Measurements from ENCODE around the gene CREM. TPM values are rescaled to one million over a fixed set of nuclear protein-coding genes. Genes with fewer than 3 reads are reported as not detected.

Gene CREM
- total and polyA plus RNA-seq, 2 of the 8 experiments (the other 6 are each of a cell fraction or from before 2014, with no cell fraction given) = 18.7 to 21.9 TPM

DNA sequence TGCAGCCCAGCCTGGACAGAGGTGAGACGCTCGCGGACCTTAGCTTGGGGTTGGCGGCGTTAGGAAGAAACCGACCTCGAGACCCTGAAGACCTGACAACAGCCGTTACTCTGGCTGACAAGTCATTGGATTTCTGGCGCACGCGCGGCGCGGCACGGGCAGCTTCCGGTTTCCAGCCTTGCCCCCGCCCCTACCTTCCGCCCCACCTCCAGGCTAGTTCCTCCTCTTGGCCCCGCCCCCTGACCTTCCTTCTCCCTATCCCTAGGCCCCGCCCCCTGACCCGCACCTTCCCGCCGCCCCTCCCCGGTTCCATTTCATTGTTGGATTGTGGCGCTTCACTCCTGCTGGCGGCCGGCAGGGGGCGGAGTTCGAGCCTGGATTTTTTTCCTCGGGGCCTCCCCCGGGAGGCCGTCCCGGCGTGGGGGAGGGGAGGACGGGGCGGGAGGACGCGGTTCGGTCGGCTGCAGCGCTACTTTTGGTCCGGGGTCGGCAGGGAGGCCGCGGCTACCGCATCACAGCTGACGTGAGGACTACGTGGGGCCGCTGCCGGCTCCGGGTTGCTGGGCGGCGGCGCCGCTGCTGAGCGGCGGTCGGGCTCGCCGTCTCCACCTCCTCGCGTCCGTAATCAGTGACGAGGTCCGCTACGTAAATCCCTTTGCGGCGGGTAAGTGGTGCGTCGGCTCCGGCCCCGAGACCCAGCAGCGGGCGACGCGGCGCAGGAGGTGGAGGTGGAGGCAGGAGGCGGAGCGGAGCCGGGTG is at the start of gene CREM (continued):
- TF ChIP-seq, protein P1, sequence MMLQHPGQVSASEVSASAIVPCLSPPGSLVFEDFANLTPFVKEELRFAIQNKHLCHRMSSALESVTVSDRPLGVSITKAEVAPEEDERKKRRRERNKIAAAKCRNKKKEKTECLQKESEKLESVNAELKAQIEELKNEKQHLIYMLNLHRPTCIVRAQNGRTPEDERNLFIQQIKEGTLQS (IDR thresholded peaks at IDR 0.05; ENCODE audit: insufficient read depth, low read depth, low read length) = no peak
- TF ChIP-seq, protein P2, sequence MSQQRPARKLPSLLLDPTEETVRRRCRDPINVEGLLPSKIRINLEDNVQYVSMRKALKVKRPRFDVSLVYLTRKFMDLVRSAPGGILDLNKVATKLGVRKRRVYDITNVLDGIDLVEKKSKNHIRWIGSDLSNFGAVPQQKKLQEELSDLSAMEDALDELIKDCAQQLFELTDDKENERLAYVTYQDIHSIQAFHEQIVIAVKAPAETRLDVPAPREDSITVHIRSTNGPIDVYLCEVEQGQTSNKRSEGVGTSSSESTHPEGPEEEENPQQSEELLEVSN (IDR thresholded peaks at IDR 0.05) = peak; percentile 83
- TF ChIP-seq JUN (IDR thresholded peaks at IDR 0.05; ENCODE audit: low read depth, low read length) (no peak), CHD2 (IDR thresholded peaks at IDR 0.05; ENCODE audit: low read length) (no peak), TAF1 (IDR thresholded peaks at IDR 0.05; ENCODE audit: low read depth, low read length) (peak; percentile 88), CBX8 (IDR thresholded peaks at IDR 0.05; ENCODE audit: borderline replicate concordance, low read depth, low read length) (no peak), FOSL1 (IDR thresholded peaks at IDR 0.05; ENCODE audit: insufficient read depth, low read depth, low read length) (no peak), RXRA (IDR thresholded peaks at IDR 0.05; ENCODE audit: insufficient read depth, low read depth, low read length) (0 out of 2 replicates have a peak, but pooled peaks have one; percentile 63), ZNF274 (IDR thresholded peaks at IDR 0.05; ENCODE audit: borderline replicate concordance, extremely low read depth, low read length) (no peak), SP4 (IDR thresholded peaks at IDR 0.05; ENCODE audit: low read length) (peak; percentile 81), YY1 (IDR thresholded peaks at IDR 0.05; ENCODE audit: low read depth, low read length) (0 out of 2 replicates have a peak, but pooled peaks have one; percentile 23), CEBPB (IDR thresholded peaks at IDR 0.05; ENCODE audit: low read depth, low read length) (0 out of 2 replicates have a peak, but pooled peaks have one; percentile 1), BRCA1 (IDR thresholded peaks at IDR 0.05; ENCODE audit: low read depth, low read length) (no peak), POLR2A (IDR thresholded peaks at IDR 0.05; ENCODE audit: control extremely low read depth in 1 of 2, low read depth in 2 of 2, low read length in 2 of 2) (peak; percentile 70 to 94), SRF (IDR thresholded peaks at IDR 0.05; ENCODE audit: low read depth, low read length) (0 out of 2 replicates have a peak, but pooled peaks have one; percentile 9), ASH2L (IDR thresholded peaks at IDR 0.05; ENCODE audit: low read length) (peak; percentile 90), EZH2 (IDR thresholded peaks at IDR 0.05; ENCODE audit: low read depth, low read length, severe bottlenecking) (no peak), SIX5 (IDR thresholded peaks at IDR 0.05; ENCODE audit: low read depth, low read length) (no peak)
- TF ChIP-seq, protein P3, sequence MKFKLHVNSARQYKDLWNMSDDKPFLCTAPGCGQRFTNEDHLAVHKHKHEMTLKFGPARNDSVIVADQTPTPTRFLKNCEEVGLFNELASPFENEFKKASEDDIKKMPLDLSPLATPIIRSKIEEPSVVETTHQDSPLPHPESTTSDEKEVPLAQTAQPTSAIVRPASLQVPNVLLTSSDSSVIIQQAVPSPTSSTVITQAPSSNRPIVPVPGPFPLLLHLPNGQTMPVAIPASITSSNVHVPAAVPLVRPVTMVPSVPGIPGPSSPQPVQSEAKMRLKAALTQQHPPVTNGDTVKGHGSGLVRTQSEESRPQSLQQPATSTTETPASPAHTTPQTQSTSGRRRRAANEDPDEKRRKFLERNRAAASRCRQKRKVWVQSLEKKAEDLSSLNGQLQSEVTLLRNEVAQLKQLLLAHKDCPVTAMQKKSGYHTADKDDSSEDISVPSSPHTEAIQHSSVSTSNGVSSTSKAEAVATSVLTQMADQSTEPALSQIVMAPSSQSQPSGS (IDR thresholded peaks at IDR 0.05; ENCODE audit: low read length) = no peak; the same call in 1 of the 2 replicates
- TF ChIP-seq, protein P4, sequence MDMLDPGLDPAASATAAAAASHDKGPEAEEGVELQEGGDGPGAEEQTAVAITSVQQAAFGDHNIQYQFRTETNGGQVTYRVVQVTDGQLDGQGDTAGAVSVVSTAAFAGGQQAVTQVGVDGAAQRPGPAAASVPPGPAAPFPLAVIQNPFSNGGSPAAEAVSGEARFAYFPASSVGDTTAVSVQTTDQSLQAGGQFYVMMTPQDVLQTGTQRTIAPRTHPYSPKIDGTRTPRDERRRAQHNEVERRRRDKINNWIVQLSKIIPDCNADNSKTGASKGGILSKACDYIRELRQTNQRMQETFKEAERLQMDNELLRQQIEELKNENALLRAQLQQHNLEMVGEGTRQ (IDR thresholded peaks at IDR 0.05; ENCODE audit: low read length) = no peak
- TF ChIP-seq, protein P5, sequence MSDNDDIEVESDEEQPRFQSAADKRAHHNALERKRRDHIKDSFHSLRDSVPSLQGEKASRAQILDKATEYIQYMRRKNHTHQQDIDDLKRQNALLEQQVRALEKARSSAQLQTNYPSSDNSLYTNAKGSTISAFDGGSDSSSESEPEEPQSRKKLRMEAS (IDR thresholded peaks at IDR 0.05) = peak; percentile 83
